HCT116 (cell line): ENCODE data around the gene MYOG. TPM values are rescaled to one million over a fixed set of nuclear protein-coding genes. Genes with fewer than 3 reads are reported as not detected.

Experiments used
- ATAC-seq: fragments of 200-7000 bp; cut with Tn5 transposase; 2 replicates; pipeline ENCODE4 v1.9.1; 2020; ENCODE audit warnings: mild to moderate bottlenecking, moderate library complexity
- BruUV-seq: library from RNA; stranded (reverse); fragments of 400-500 nt; replicated peaks from 2 replicates; lab custom pipeline; 2021; lab: Mats Ljungman, UMichigan
- CTCF ChIA-PET: fragments of 300-600 bp; sonication (Branson Sonifier 250); formaldehyde crosslinking; loops from one replicate; lab custom pipeline; 2021; ENCODE audit warnings: antibody characterized with exemption; lab: Charles Lee
- POLR2A ChIA-PET: fragments of 300-600, 350-600 bp; sonication (Branson Sonifier 250); formaldehyde crosslinking; loops from one replicate; lab custom pipeline; 2021; ENCODE audit warnings: antibody characterized with exemption; lab: Charles Lee
- RAD21 ChIA-PET, 2 experiments: fragments of 300-600 bp; sonication (Branson Sonifier 250); formaldehyde crosslinking; loops; one replicate each; lab custom pipeline; 2023; ENCODE audit warnings: low total read pairs in 2 of 2; ENCODE audit not compliant: uncharacterized antibody in 2 of 2, unreplicated experiment in 2 of 2, low non-redundant PET in 1 of 2; lab: Charles Lee
- DNase-seq: peaks from one replicate; pipeline ENCODE4 v3.0.0-alpha.2; 2010; ENCODE audit warnings: low read depth, low spot score
- H2AFZ ChIP-seq: fragments of 200-600 bp; shearing (Covaris generic), sonication (generic); 2 replicates; pipeline ENCODE4 v1.6.1; 2017; ENCODE audit warnings: low read depth, mixed run types, mixed read lengths, antibody characterized with exemption, low read length; ENCODE audit not compliant: poor library complexity, severe bottlenecking
- H3K27ac ChIP-seq: 2 replicates; pipeline ENCODE4 v1.5.1; 2012; ENCODE audit warnings: low read depth, low read length
- H3K27me3 ChIP-seq: fragments of 200-600 bp; sonication (generic); 2 replicates; pipeline ENCODE4 v1.6.1; 2016; ENCODE audit warnings: mixed run types, low read length, mixed read lengths; ENCODE audit not compliant: insufficient read depth
- H3K36me3 ChIP-seq, 2 experiments: fragments of 200-500 bp in 1 of 2; fragments of 200-600 bp in 1 of 2; sonication (Bioruptor generic) in 1 of 2; sonication (generic) in 1 of 2; 2 replicates each; pipeline versions ENCODE4 v1.5.1 to v1.6.1; 2014 to 2016; ENCODE audit warnings: low read length in 2 of 2, inconsistent platforms in 1 of 2, mixed read lengths in 1 of 2, mixed run types in 1 of 2; ENCODE audit not compliant: insufficient read depth in 2 of 2, control insufficient read depth in 1 of 2
- H3K4me1 ChIP-seq, 2 experiments: fragments of 200-600 bp in 1 of 2; sonication (generic) in 1 of 2; 2 replicates each; pipeline versions ENCODE4 v1.5.1 to v1.6.1; 2012 to 2017; ENCODE audit warnings: low read length in 2 of 2, inconsistent platforms in 1 of 2, mild to moderate bottlenecking in 1 of 2, mixed read lengths in 1 of 2, mixed run types in 1 of 2, moderate library complexity in 1 of 2; ENCODE audit not compliant: insufficient read depth in 2 of 2, control insufficient read depth in 1 of 2
- H3K4me2 ChIP-seq: fragments of 200-600 bp; sonication (generic); 2 replicates; pipeline ENCODE4 v1.6.1; 2017; ENCODE audit warnings: mixed run types, low read length, mixed read lengths
- H3K4me3 ChIP-seq, 2 experiments: fragments of 200-600 bp in 1 of 2; sonication (generic) in 1 of 2; replicated peaks in 1 of 2; 2 replicates each; pipeline ENCODE4 v1.5.1; 2011 to 2016; ENCODE audit warnings: low read length in 2 of 2, control low read depth in 1 of 2, low read depth in 1 of 2, mild to moderate bottlenecking in 1 of 2, mixed read lengths in 1 of 2, mixed run types in 1 of 2
- H3K79me2 ChIP-seq: fragments of 200-600 bp; sonication (generic); 2 replicates; pipeline ENCODE4 v1.6.1; 2017; ENCODE audit warnings: mild to moderate bottlenecking, mixed run types, low read length, moderate library complexity, mixed read lengths; ENCODE audit not compliant: insufficient read depth
- H3K9ac ChIP-seq: fragments of 200-600 bp; sonication (generic); 2 replicates; pipeline ENCODE4 v1.6.1; 2016; ENCODE audit warnings: low read length, mixed read lengths
- H3K9me2 ChIP-seq: fragments of 200-600 bp; sonication (generic), shearing (Covaris generic); 2 replicates; pipeline ENCODE4 v1.6.1; 2017; ENCODE audit warnings: mixed run types, mild to moderate bottlenecking, moderate library complexity; ENCODE audit not compliant: insufficient read depth
- H3K9me3 ChIP-seq, 2 experiments: fragments of 200-500 bp in 1 of 2; fragments of 200-600 bp in 1 of 2; sonication (Bioruptor generic) in 1 of 2; sonication (generic) in 1 of 2; 2 replicates each; pipeline ENCODE4 v1.6.1; 2014 to 2017; ENCODE audit warnings: low read length in 2 of 2, mixed read lengths in 2 of 2, inconsistent platforms in 1 of 2, low read depth in 1 of 2, mild to moderate bottlenecking in 1 of 2, mixed run types in 1 of 2, moderate library complexity in 1 of 2; ENCODE audit not compliant: control insufficient read depth in 1 of 2, insufficient read depth in 1 of 2
- H4K20me1 ChIP-seq: fragments of 200-600 bp; sonication (generic), shearing (Covaris generic); 2 replicates; pipeline ENCODE4 v1.6.1; 2017; ENCODE audit warnings: mixed run types, mild to moderate bottlenecking, moderate library complexity; ENCODE audit not compliant: insufficient read depth
- CBX3 ChIP-seq: IDR thresholded peaks from 2 replicates; pipeline ENCODE4 v1.6.1; 2012; ENCODE audit warnings: low read depth
- CEBPB ChIP-seq: IDR thresholded peaks from 2 replicates; pipeline ENCODE4 v1.6.1; 2012; ENCODE audit warnings: low read depth
- EZH2phosphoT487 ChIP-seq: fragments of 200-600 bp; IDR thresholded peaks from 2 replicates; pipeline ENCODE4 v1.6.1; 2018; ENCODE audit warnings: antibody characterized with exemption, borderline replicate concordance
- POLR2AphosphoS5 ChIP-seq: IDR thresholded peaks from 2 replicates; pipeline ENCODE4 v1.6.1; 2011; ENCODE audit warnings: mild to moderate bottlenecking, low read depth, low read length, moderate library complexity
- SIN3A ChIP-seq: IDR thresholded peaks from 2 replicates; pipeline ENCODE4 v1.6.1; 2012; ENCODE audit warnings: low read depth
- SP1 ChIP-seq: IDR thresholded peaks from 2 replicates; pipeline ENCODE4 v1.6.1; 2012; ENCODE audit warnings: low read depth
- YY1 ChIP-seq: IDR thresholded peaks from 2 replicates; pipeline ENCODE4 v1.6.1; 2011; ENCODE audit warnings: low read length, low read depth, moderate library complexity, mild to moderate bottlenecking; ENCODE audit not compliant: insufficient replicate concordance; ENCODE audit errors: extremely low read depth
- intact Hi-C: fragments of 100-400 bp; cut with micrococcal nuclease; formaldehyde crosslinking; loops from 2 replicates; pipeline ENCODE4 v1.10.0; 2022
- total RNA-seq: library from RNA; stranded (reverse); gene quantifications from one replicate; pipeline ENCODE4 v1.2.1, GENCODE V29; 2021; ENCODE audit not compliant: unreplicated experiment
- TF ChIP-seq, protein P1 (sequence below), 3 experiments: fragments of 200-600 bp in 1 of 3; sonication (generic) in 1 of 3; IDR thresholded peaks in 2 of 3; conservative IDR thresholded peaks in 1 of 3; 2 replicates each; pipeline ENCODE4 v1.5.1; 2012 to 2017; ENCODE audit warnings: low read depth in 2 of 3, low read length in 2 of 3, antibody characterized with exemption in 1 of 3, borderline replicate concordance in 1 of 3, control low read depth in 1 of 3, mild to moderate bottlenecking in 1 of 3, mixed read lengths in 1 of 3, mixed run types in 1 of 3, moderate library complexity in 1 of 3; ENCODE audit not compliant: insufficient read depth in 1 of 3
- TF ChIP-seq, protein P2 (sequence below): IDR thresholded peaks from 2 replicates; pipeline ENCODE4 v1.6.1; 2011; ENCODE audit warnings: mild to moderate bottlenecking, low read length, moderate library complexity; ENCODE audit not compliant: insufficient replicate concordance; ENCODE audit errors: extremely low read depth

MYOG gene
- total RNA-seq, 1 experiment from 2014 or later: not detected

DNA sequence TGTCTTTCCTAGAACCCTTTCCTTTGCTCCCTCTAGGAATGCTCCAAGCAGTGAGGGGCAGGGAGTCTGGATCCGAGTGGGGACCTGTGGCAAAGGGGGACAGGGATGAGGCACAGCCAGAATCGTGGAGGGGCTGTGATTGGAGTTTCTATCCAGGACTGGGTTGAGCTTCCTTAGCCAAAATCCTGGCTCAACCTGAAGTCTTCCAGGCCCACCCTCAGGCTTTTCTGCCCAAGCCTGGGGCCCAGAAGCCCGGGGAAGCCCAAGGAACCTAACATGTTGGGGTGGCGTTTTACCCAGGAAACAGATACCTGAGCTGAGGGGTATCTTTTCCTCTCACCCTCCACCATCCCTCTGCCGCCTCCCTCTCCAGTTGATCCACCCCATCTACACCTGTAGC lies 5.4 kb downstream of the MYOG start:
- ChIA-PET CTCF (no interaction called here), RAD21 (no interaction called here), POLR2A (no interaction called here)
- Histone ChIP-seq H3K4me3 (no peak overlapping the region), H3K79me2 (no peaks in the 10 kb centered on the region), H3K9ac (no peak overlapping the region), H4K20me1 (no peaks in the 10 kb centered on the region), H2AFZ (no peak overlapping the region), H3K9me3 (no peaks in the 10 kb centered on the region), H3K27ac (no peak overlapping the region), H3K36me3 (no peaks in the 10 kb centered on the region; a peak in 1 of 4 replicates), H3K4me1 (no peaks in the 10 kb centered on the region), H3K27me3 (no peaks in the 10 kb centered on the region), H3K9me2 (no peaks in the 10 kb centered on the region), H3K4me2 (no peak overlapping the region)
- DNase-seq (no peak), ATAC-seq (no peak)
- TF ChIP-seq, protein P1, sequence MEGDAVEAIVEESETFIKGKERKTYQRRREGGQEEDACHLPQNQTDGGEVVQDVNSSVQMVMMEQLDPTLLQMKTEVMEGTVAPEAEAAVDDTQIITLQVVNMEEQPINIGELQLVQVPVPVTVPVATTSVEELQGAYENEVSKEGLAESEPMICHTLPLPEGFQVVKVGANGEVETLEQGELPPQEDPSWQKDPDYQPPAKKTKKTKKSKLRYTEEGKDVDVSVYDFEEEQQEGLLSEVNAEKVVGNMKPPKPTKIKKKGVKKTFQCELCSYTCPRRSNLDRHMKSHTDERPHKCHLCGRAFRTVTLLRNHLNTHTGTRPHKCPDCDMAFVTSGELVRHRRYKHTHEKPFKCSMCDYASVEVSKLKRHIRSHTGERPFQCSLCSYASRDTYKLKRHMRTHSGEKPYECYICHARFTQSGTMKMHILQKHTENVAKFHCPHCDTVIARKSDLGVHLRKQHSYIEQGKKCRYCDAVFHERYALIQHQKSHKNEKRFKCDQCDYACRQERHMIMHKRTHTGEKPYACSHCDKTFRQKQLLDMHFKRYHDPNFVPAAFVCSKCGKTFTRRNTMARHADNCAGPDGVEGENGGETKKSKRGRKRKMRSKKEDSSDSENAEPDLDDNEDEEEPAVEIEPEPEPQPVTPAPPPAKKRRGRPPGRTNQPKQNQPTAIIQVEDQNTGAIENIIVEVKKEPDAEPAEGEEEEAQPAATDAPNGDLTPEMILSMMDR (IDR thresholded peaks at IDR 0.05 in 2 of 3, conservative IDR thresholded peaks at IDR 0.05 in 1 of 3; ENCODE audit: borderline replicate concordance in 1 of 3, insufficient read depth in 1 of 3, low read depth in 2 of 3, low read length in 2 of 3): no peak
- no peak for TF ChIP-seq YY1
- intact Hi-C loops: no loop called here
- no TSS peak for BruUV-seq

DNA sequence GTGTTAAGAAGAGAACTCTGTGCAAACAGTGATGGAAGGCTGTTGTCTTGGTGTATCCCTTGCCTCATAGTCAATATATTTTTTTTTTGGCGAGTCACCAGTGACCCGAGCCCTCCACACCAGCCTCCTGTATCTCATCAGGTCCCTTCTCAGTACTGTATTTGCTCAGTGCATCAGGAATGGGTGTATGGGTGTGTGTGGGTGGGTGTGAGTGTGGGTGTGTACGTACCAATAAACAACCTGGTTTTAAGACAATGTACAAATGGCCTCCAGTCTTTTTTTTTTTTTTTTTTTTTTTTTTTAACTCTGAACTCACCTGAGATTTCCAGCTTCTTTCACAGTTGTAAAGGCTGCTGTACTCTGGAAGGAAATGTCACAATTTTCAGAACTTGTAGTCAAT lies 7.3 kb downstream of the MYOG start:
- ATAC-seq: no peak
- Histone ChIP-seq H3K4me2 (no peak overlapping the region), H4K20me1 (no peaks in the 10 kb centered on the region), H2AFZ (no peak overlapping the region), H3K27me3 (no peaks in the 10 kb centered on the region), H3K9me3 (no peaks in the 10 kb centered on the region), H3K36me3 (no peaks in the 10 kb centered on the region; a peak in 1 of 4 replicates), H3K79me2 (no peaks in the 10 kb centered on the region), H3K9me2 (no peaks in the 10 kb centered on the region), H3K4me1 (no peaks in the 10 kb centered on the region), H3K27ac (no peak overlapping the region), H3K9ac (no peak overlapping the region), H3K4me3 (no peak overlapping the region)
- intact Hi-C loops: no loop called here
- TF ChIP-seq CBX3 (no peak), SIN3A (no peak), CEBPB (no peak), EZH2phosphoT487 (no peak), POLR2AphosphoS5 (no peak), SP1 (no peak)
- TF ChIP-seq, protein P2, sequence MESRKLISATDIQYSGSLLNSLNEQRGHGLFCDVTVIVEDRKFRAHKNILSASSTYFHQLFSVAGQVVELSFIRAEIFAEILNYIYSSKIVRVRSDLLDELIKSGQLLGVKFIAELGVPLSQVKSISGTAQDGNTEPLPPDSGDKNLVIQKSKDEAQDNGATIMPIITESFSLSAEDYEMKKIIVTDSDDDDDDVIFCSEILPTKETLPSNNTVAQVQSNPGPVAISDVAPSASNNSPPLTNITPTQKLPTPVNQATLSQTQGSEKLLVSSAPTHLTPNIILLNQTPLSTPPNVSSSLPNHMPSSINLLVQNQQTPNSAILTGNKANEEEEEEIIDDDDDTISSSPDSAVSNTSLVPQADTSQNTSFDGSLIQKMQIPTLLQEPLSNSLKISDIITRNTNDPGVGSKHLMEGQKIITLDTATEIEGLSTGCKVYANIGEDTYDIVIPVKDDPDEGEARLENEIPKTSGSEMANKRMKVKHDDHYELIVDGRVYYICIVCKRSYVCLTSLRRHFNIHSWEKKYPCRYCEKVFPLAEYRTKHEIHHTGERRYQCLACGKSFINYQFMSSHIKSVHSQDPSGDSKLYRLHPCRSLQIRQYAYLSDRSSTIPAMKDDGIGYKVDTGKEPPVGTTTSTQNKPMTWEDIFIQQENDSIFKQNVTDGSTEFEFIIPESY: no peak
- no peak for DNase-seq
- RAD21 ChIA-PET: no interaction called here
- CTCF ChIA-PET: no interaction called here
- BruUV-seq: no TSS peak
- POLR2A ChIA-PET: no interaction called here
